NCI-H748 (cell line): Measurements from ENCODE around the gene ATMIN.

Experiments
- DNase-seq: peaks from one replicate; lab custom pipeline; 2025; ENCODE audit not compliant: unreplicated experiment; lab: John Stamatoyannopoulos, UW

The ATMIN gene, protein sequence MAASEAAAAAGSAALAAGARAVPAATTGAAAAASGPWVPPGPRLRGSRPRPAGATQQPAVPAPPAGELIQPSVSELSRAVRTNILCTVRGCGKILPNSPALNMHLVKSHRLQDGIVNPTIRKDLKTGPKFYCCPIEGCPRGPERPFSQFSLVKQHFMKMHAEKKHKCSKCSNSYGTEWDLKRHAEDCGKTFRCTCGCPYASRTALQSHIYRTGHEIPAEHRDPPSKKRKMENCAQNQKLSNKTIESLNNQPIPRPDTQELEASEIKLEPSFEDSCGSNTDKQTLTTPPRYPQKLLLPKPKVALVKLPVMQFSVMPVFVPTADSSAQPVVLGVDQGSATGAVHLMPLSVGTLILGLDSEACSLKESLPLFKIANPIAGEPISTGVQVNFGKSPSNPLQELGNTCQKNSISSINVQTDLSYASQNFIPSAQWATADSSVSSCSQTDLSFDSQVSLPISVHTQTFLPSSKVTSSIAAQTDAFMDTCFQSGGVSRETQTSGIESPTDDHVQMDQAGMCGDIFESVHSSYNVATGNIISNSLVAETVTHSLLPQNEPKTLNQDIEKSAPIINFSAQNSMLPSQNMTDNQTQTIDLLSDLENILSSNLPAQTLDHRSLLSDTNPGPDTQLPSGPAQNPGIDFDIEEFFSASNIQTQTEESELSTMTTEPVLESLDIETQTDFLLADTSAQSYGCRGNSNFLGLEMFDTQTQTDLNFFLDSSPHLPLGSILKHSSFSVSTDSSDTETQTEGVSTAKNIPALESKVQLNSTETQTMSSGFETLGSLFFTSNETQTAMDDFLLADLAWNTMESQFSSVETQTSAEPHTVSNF

DNA sequence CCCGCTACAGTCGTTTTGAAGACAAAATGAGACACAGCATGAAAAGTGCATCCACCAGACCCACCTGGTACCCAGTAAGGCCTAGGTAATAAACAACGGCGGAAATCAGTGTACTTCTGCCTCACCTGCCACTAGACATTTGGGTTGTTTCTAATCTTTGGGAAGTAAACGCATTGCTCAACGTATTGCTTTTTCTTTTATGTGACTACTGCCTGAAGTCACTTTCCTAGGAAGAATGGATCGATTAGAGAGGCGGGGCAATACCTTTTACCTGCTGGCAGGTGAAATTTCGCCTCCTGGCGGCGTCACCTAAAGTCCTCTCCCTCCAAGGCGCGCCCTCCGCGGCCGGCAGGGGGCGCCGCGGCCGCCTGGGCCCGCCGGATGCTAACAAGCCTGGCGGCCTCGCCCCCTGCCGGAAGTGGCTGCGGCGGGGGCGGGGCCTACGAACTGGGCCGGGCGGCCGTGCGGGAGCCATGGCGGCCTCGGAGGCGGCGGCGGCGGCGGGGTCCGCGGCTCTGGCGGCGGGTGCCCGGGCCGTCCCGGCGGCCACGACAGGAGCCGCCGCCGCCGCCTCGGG, at the start of gene ATMIN:
ATMIN (plus strand) TSS at position 445 of the 577 bp plus-strand sequence; CDS start at position 474, 29 bp downstream.
- DNase-seq, result peak; percentile 89

DNA sequence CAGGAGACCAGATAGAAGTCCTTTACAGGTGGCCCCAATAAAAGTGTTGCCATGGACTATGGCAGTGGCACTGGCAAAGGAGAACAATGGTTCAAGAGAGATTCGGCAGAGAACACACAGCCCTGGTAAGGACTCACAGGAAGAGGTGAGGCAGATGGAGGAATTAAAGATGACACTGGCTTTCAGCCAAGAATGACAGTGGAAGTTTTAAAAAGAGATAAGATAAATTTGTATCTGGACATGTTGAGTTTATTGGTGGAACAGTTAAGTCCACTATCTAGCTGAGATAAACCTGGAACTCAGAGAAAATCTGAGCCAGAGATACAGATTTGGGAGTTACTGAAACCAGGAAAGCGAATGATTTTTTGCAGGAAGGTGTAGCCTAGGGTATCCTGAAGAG, 49.1 kb upstream of the ATMIN start:
- no peak for DNase-seq

DNA sequence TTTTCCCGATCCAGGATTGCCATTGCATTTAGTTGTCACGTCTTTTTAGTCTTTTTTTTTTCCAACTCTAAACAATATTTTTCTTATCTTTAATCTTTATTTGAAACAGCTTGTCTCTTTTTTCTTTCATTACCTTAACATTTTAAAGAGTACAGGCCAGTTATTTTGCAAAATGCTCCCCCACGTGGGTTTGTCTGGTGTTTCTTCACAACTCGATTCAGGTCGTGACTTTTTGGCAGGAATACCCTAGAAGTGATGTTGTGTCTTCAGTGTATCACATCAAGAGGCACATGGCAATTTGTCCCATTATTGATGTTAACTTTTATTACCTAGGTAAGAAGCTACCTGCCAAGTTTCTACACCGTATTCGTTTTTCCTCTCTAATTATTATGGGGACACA, 46.9 kb upstream of the ATMIN start:
- no peak for DNase-seq

DNA sequence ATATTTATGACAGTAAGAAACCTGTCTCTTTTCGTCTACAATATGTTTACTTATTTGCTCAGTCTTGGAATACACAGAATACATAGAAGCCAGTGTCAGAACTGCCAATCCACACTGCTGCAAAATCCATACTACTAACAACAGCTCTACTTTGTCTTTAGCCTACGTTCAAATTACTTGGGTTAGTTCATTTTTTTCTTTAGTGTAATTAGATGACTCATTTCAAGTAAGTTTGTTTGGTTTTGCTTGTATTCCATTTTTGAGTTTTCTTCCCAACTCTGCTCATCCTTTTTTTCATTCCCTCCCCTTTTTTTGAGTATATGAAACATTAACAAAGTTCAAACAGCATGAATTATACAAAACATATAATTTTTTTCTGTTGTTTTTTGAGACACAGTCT, 45.8 kb upstream of the ATMIN start:
- DNase-seq, result no peak

DNA sequence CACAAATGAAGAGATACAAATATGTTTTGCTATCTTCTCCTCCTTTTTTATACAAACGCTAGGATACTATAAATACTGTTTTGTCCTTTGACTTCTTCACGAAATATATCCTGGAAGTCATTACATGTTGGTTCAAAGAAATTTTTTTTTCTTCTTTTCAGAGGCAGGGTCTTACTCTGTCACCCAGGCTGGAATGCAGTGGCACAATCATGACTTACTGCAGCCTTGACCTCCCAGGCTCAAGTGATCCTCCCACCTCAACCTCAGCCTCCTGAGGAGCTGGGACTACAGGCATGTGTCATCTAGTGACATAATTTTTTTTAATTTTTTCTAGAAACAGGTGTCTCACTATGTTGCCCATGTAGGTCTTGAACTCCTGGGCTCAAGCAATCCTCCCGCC, 45.1 kb upstream of the ATMIN start:
- no peak for DNase-seq

DNA sequence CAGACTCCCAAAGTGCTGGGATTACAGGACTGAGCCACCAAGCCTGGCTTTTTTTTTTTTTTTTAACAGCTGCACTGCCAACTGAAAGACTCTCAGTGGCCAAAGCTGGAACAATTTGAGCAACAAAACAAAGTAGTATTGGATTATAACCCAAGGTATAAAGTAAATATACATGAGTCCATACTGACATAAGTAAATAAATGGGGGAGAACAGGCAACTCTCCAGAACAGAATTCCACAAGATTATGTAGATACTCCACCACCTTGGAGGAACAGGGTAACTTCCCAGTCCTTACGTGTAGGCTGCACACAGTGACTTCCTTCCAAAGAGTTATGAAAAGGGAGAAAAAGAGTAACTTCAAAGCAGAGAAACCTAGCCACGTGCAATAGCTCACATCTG, 44.7 kb upstream of the ATMIN start:
- no peak for DNase-seq

DNA sequence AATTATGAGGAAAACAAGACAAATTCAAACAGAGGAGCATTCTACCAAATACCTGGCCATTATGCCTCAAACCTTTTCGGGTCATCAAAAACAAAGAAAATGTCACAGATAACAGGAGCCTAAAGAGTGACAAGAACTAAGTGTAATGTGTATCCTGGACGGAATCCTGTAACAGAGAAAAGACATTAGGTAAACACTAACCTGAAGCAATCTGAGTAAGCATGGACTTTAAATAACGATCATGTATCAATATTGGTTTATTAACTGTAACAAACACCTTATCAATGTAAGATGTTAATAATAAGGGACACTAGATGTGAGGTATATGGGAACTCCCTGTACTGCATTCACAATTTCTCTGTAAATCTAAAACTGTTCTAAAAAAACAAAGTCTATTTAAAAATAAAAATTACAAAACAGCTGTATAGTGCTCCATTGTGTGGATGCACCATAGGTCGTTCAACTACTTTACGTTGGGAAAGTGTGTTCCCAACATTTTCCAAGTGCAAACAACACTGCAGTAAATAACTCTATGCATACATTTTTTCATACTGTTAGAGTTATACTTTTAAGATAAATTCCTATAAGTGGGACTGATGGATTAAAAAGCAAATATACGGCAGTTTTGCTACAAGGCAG, 43.7 kb upstream of the ATMIN start:
- no peak for DNase-seq

DNA sequence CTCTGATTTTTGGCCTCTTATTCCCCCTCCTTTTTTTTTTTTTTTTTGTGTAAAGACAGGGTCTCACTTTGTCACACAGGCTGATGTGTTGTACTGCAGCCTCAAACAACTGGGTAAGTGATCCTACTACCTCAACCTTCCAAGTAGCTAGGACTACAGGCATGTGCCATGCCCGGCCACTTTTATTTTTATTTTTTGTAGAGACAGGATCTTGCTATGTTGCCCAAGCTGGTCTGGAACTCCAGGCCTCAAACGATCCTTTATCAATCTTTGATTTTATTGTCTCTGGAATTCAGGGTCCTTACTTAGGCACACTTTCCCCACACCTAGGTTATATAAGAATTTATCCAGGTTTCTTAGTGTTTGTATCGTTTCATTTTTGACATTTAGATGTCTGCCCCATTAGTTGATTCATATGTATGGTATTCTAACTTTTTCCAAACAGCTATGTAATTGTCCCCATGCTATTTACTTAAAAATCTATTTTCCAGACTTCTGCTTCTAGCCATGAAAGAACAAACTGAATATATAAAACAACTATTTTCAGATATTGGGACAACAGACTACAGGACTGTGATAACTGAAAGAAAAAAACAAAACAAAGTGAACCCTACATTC, 42.9 kb upstream of the ATMIN start:
- no peak for DNase-seq

DNA sequence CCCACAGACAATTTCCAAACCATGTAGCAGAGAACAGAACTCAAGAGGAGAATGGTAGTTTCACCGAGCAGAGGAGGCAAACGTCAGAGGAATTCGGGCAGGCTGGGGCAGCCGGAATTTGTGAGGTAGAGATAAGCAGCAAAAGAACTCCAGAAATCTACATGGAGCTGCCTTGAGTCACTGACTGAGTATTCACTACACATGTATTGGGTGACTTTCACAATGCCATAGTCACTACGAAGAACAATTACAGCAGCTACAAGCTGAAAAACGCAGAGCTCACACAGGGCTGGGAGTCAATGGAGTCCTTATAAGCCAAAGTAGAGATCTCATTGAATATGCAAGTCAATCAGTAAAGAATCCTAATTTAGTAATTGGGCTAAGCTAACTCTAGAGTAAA, 42.3 kb upstream of the ATMIN start:
- DNase-seq, result no peak

DNA sequence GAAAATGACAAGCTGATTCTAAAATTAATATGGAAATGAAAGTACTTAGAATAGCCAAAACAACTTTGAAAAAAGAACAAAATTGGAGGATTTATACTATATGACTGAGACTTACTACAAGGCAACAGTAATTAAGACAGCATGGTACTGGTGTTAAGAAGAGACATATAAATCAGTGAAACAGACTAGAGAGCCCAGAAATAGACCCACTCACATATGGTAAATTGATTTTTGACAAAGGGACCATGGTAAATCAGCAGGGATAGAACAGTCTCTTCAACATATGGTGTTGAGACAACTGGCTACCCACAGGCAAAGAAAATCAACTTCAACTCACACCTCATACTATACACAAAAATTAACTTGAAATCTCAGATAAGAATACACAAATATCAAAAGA, 41.8 kb upstream of the ATMIN start:
- DNase-seq, result no peak

DNA sequence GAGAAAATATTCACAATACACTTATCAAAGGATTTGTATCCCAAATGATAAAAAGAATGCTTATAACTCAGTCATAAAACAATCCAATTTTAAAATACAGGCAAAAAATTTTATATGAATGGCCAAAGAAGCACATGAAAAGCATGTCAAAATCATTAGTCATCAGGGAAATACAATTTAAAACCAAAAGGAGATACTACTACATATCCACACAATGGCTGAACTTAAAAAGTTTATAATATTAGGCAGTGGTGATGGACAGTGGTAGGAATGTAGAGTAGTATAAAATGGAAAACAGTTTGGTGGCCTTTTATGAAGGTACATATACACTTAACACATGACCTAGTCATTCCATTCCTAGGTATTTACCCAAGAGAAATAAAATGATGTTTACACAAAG, 41.2 kb upstream of the ATMIN start:
- DNase-seq, result no peak

DNA sequence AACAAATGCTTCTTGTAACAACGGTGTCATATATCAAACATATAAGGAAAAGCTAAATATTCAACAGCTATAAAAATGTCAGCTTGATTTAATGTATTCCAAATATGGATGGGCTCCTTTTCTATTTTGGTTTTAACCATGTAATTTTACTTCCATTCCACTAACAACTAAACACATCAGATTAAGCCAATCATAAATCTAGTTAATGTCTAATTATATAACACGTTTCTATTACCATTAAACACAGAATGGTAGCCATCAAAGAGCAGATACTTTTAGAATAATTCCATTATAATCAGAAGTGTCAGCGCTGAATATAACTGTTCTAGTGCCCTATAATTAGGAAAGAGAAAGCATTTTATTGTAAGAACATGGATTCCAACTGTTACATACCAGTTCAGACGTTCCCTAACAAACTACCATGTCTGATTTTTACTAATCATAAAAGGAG, 38.9 kb upstream of the ATMIN start:
- peak; percentile 5 for DNase-seq

DNA sequence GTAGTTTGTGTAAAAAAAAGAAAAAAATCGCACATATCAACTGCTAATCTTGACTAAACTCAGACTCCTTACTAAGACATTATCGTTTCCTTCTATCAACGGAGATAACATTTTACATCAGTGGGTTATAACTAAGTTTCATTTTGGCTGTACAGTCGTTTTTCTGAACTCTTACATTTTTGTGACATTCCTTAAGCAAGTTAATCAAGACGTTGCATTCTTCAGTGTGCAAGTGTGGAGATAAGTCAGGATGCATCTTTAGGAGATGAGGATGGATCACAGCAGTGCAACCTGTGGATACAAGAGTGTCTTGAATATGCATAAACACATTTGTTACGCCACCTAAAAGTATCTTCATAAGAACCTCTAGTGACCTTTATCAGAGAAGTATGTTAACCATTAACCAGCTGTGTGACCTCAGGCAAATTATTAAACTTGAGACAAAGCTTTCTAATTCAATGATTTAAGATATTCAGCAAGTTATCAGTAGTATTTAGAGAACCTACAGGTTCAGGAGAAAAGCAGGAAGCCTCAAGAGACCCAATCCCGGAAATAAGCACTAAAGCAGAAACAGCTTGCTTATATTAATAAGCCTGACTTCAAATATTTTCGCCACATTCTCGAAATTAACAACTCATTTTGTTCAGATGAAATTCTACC, 38.4 kb upstream of the ATMIN start:
- DNase-seq, result no peak

DNA sequence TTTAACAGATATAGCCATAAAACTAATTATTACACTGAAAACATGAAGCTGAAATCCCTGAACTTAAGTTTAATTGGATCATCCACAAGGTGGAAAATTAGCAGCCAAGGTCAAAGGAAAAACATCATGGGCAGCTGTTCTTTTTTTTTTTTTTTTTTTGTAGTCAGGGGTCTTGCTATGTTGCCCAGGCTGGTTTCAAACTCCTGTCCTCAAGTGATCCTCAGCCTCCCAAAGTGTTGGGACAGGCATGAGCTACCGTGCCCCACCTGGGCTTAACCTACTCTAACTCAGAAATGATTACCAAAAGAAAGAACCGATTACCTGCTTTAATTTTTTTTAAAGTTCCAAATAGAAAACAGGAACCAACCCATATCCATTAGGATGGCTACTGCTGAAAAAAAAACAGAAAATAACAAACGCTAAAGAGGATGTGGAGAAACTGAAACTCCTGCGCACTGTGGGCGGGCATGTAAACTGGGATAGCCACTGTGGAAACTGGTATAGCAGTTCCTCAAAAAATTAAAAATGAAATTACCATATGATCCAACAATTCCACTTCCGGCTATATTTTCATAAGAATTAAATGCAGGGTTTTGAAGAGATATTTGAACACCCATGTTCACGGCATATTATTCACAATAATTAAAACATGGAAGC, 37.5 kb upstream of the ATMIN start:
- DNase-seq, result no peak

DNA sequence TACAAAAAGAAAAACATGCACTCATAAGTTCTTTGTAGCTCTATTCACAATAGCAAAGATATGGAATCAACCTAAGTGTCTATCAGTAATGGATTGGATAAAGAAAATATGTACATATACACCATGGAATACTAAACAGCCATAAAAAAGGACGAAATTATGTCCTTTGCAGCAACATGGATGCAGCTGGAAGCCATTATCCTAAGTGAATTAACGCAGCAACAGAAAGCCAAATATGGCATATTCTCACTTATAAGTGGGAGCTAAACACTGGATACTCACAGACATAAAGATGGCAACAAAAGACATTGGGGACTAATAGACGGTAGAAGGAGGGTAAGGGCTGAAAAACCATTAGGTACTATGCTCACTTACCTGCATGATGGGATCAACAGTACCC, 34.8 kb upstream of the ATMIN start:
- DNase-seq, result no peak

DNA sequence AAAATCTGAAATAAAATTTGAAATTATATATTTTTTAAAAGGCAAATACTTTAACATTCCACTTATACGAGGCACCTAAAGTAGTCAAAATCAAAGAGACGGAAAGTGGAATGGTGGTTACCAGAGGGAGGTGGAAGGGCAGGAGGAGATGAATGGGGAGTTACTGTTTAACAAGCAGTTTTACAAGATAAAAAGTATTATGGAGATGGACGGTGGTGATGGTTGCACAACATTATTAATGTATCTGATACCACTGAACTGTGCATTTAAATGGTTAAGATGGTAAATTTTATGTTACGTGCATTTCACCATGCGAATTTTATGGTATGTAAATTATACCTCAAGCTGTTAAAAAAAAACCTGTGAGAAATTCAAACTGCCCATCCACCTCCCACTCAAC, 34.3 kb upstream of the ATMIN start:
- DNase-seq, result no peak

DNA sequence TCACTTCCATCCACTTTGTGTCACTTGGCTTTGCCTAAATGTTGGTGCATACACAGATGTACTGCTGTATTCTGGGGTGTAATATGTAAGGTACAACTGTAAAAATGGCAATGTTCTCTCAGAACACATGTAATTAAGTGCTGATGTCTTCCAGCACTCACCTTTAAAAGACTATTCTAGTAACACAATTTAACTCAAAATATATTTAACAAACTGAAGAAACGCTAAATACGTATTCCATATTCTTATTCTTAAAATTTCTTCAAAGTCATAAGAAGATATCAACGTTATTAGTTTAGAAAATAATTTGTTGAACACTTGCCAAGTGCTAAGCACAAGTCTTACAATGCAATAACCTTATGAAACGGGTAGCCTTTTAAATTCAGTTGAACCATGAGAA, 32.6 kb upstream of the ATMIN start:
- DNase-seq, result no peak

DNA sequence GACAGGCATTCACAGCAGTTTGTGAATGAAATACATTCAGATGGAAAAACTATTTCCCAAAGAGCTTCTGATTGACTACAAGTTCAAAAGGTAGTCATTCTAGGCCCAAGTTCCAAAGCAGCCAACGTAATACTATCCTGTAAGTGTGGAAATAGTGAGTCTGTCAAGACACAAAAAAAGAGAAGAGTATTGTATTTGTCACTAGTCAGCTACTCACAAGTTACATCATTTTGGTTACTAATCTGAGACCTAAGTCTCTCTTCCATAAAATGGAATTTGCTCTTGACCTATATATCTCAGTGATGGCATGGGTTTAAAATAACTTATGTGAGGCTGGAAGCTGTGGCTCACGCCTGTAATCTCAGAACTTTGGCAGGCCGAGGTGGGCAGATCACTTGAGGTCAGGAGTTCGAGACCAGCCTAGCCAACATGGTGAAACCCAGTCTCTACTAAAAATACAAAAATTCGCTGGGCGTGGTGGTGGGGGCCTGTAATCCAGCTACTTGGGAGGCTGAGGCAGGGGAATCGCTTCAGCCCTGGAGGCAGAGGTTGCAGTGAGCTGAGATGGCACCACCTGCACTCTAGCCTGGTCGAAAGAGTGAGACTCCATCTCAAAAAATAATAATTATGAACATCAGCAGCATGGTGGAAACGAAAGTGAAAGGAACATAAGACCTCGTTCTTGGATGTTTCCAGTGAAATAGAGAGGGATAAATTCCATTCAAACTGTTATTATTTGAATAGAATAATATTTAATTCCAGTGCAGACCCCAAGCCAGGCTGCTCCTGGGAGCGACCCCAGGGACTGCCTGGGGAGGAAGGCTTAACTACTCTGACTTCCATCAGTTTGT, 31.8 kb upstream of the ATMIN start:
- DNase-seq, result no peak
